ENCODE results near the gene ARHGAP9.

DNA sequence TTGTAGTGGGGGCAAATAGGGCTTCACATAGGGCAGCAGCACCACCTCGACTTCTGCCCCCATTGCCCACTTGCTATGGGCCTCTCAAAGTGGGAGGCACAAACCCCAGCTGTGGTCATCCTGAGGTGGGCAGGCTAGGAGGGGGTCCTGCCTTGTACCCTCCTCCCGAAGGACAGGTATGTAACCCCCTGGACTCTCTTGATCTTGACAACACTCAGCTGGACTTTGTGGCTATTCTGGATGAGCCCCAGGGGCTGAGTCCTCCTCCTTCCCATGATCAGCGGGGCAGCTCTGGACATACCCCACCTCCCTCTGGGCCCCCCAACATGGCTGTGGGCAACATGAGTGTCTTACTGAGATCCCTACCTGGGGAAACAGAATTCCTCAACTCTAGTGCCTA, 8.0 kb downstream of the ARHGAP9 start:
- TF ChIP-seq, protein P1, sequence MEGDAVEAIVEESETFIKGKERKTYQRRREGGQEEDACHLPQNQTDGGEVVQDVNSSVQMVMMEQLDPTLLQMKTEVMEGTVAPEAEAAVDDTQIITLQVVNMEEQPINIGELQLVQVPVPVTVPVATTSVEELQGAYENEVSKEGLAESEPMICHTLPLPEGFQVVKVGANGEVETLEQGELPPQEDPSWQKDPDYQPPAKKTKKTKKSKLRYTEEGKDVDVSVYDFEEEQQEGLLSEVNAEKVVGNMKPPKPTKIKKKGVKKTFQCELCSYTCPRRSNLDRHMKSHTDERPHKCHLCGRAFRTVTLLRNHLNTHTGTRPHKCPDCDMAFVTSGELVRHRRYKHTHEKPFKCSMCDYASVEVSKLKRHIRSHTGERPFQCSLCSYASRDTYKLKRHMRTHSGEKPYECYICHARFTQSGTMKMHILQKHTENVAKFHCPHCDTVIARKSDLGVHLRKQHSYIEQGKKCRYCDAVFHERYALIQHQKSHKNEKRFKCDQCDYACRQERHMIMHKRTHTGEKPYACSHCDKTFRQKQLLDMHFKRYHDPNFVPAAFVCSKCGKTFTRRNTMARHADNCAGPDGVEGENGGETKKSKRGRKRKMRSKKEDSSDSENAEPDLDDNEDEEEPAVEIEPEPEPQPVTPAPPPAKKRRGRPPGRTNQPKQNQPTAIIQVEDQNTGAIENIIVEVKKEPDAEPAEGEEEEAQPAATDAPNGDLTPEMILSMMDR (IDR thresholded peaks at IDR 0.05; ENCODE audit: low read depth, low read length, poor library complexity, severe bottlenecking) = no peak
- no peak for TF ChIP-seq EZH2phosphoT487 (IDR thresholded peaks at IDR 0.05; ENCODE audit: borderline replicate concordance, low read length)
